Panc1 (cell line): ENCODE results near the gene VSIR. TPM values are rescaled to one million over a fixed set of nuclear protein-coding genes. Genes with fewer than 3 reads are reported as not detected.

Experiments
- ATAC-seq: fragments of 200-7000 bp; cut with Tn5 transposase; 2 replicates; pipeline ENCODE4 v1.9.1; 2020; ENCODE audit warnings: mild to moderate bottlenecking, moderate library complexity
- BruUV-seq: library from RNA; stranded (reverse); fragments of 400-500 nt; replicated peaks from 2 replicates; lab custom pipeline; 2021; lab: Mats Ljungman, UMichigan
- CTCF ChIA-PET: fragments of 300-600 bp; sonication (Branson Sonifier 250); formaldehyde crosslinking; loops from one replicate; lab custom pipeline; 2022; ENCODE audit warnings: antibody characterized with exemption; lab: Charles Lee
- POLR2A ChIA-PET: fragments of 300-600 bp; sonication (Branson Sonifier 250); formaldehyde crosslinking; loops from one replicate; lab custom pipeline; 2022; ENCODE audit warnings: antibody characterized with exemption; lab: Charles Lee
- DNase-seq: peaks from one replicate; pipeline ENCODE4 v3.0.0-alpha.2; 2010; ENCODE audit warnings: low read depth, low spot score
- H3K27ac ChIP-seq: 2 replicates; pipeline ENCODE4 v1.5.1; 2011; ENCODE audit warnings: mild to moderate bottlenecking, low read length, inconsistent platforms
- H3K27me3 ChIP-seq: fragments of 200-500 bp; sonication (Bioruptor generic); 2 replicates; pipeline ENCODE4 v1.6.0; 2014; ENCODE audit warnings: low read length, inconsistent platforms; ENCODE audit not compliant: control insufficient read depth, insufficient read depth
- H3K36me3 ChIP-seq: fragments of 200-500 bp; sonication (Bioruptor generic); 2 replicates; pipeline ENCODE4 v1.5.1; 2014; ENCODE audit warnings: inconsistent platforms, mild to moderate bottlenecking, low read length, moderate library complexity; ENCODE audit not compliant: control insufficient read depth, insufficient read depth
- H3K4me1 ChIP-seq: 2 replicates; pipeline ENCODE4 v1.5.1; 2011; ENCODE audit warnings: inconsistent platforms, mild to moderate bottlenecking, low read length, moderate library complexity; ENCODE audit not compliant: control insufficient read depth, insufficient read depth
- H3K4me3 ChIP-seq, 2 experiments: 2 replicates each; pipeline ENCODE4 v1.5.1; 2011 to 2012; ENCODE audit warnings: low read depth in 2 of 2, low read length in 2 of 2, mild to moderate bottlenecking in 2 of 2, inconsistent platforms in 1 of 2, moderate library complexity in 1 of 2
- H3K9me3 ChIP-seq: fragments of 200-500 bp; sonication (Bioruptor generic); 2 replicates; pipeline ENCODE4 v1.5.1; 2014; ENCODE audit warnings: low read depth, mild to moderate bottlenecking, inconsistent platforms, low read length, moderate library complexity; ENCODE audit not compliant: control insufficient read depth, insufficient read depth
- CTCF ChIP-seq: fragments of 450-650 bp; IDR thresholded peaks from 2 replicates; pipeline ENCODE4 v1.5.1; 2017; ENCODE audit warnings: mild to moderate bottlenecking
- POLR2AphosphoS5 ChIP-seq: IDR thresholded peaks from 2 replicates; pipeline ENCODE4 v1.6.1; 2012; ENCODE audit warnings: mild to moderate bottlenecking, low read depth, low read length, moderate library complexity
- SIN3A ChIP-seq: IDR thresholded peaks from 2 replicates; pipeline ENCODE4 v1.6.1; 2012; ENCODE audit warnings: low read depth, mild to moderate bottlenecking, low read length, moderate library complexity, borderline replicate concordance; ENCODE audit not compliant: insufficient read depth
- TCF7L2 ChIP-seq: IDR thresholded peaks from 2 replicates; pipeline ENCODE4 v1.6.1; 2011; ENCODE audit warnings: mild to moderate bottlenecking, low read depth, low read length, inconsistent platforms
- in situ Hi-C: cut with HindIII; loops from 2 replicates; pipeline ENCODE4 v1.10.0; 2016; ENCODE audit warnings: low sequenced_read_pairs, low pct_unique_long_range_greater_than_20kb
- intact Hi-C: fragments of 100-400 bp; cut with micrococcal nuclease; formaldehyde crosslinking; loops from one replicate; pipeline ENCODE4 v1.10.0; 2022; ENCODE audit not compliant: unreplicated experiment
- total RNA-seq: library from RNA; stranded (reverse); gene quantifications from one replicate; pipeline ENCODE4 v1.2.1, GENCODE V29; 2021; ENCODE audit not compliant: unreplicated experiment
- TF ChIP-seq, protein P1 (sequence below), 2 experiments: IDR thresholded peaks; 2 replicates each; pipeline ENCODE4 v1.6.1; 2011 to 2012; ENCODE audit warnings: low read depth in 2 of 2, control low read depth in 1 of 2, low read length in 1 of 2, mild to moderate bottlenecking in 1 of 2, moderate library complexity in 1 of 2; ENCODE audit not compliant: insufficient read depth in 1 of 2

VSIR gene
- total RNA-seq, 1 experiment from 2014 or later = 34.9 TPM

- intact Hi-C loops (no loop called here), in situ Hi-C loops (no loop called here)
- Histone ChIP-seq H3K36me3 (no peaks in the 10 kb centered on the region), H3K27ac (peak overlapping the region; percentile 55; the same call in 1 of the 2 replicates), H3K4me3 (no peak overlapping the region), H3K4me1 (peaks cover 73% of the 10 kb centered on the region), H3K9me3 (no peaks in the 10 kb centered on the region), H3K27me3 (no peaks in the 10 kb centered on the region)
- ATAC-seq = no peak
- CTCF ChIA-PET = no interaction called here
- BruUV-seq = no TSS peak
- POLR2A ChIA-PET = no interaction called here
- TF ChIP-seq TCF7L2 = no peak
- no peak for TF ChIP-seq SIN3A
- DNase-seq = no peak
These were observed 2.1 kb downstream of the VSIR start for GRCh38 chr10:71771204-71771603.

DNA sequence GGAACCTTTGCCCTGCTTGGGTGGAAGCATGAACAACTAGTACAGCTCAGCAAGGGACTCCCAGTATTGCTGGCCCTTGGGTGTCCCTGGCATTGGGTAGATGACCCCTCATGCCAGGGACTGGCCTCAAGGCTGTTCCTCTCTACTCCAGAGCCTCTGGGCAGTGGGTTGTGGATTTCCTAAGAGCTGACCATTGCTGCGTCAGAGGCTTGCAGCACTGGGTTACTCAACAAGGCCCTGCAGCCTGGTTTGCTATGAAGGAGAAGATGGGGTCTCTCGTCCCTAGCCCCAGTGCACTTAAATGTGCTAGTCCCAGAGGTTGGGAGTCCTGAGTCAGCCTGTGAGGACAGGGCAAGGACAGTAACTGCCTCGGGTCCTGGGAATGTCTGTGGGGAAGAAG, 2.5 kb downstream of the VSIR start:
- ChIA-PET POLR2A (no interaction called here), CTCF (no interaction called here)
- H3K36me3 ChIP-seq = no peaks in the 10 kb centered on the region
- no peak for DNase-seq
- H3K27me3 ChIP-seq = no peaks in the 10 kb centered on the region
- peaks cover 77% of the 10 kb centered on the region for H3K4me1 ChIP-seq
- TF ChIP-seq POLR2AphosphoS5 (no peak), CTCF (no peak), TCF7L2 (no peak), SIN3A (no peak)
- TF ChIP-seq, protein P1, sequence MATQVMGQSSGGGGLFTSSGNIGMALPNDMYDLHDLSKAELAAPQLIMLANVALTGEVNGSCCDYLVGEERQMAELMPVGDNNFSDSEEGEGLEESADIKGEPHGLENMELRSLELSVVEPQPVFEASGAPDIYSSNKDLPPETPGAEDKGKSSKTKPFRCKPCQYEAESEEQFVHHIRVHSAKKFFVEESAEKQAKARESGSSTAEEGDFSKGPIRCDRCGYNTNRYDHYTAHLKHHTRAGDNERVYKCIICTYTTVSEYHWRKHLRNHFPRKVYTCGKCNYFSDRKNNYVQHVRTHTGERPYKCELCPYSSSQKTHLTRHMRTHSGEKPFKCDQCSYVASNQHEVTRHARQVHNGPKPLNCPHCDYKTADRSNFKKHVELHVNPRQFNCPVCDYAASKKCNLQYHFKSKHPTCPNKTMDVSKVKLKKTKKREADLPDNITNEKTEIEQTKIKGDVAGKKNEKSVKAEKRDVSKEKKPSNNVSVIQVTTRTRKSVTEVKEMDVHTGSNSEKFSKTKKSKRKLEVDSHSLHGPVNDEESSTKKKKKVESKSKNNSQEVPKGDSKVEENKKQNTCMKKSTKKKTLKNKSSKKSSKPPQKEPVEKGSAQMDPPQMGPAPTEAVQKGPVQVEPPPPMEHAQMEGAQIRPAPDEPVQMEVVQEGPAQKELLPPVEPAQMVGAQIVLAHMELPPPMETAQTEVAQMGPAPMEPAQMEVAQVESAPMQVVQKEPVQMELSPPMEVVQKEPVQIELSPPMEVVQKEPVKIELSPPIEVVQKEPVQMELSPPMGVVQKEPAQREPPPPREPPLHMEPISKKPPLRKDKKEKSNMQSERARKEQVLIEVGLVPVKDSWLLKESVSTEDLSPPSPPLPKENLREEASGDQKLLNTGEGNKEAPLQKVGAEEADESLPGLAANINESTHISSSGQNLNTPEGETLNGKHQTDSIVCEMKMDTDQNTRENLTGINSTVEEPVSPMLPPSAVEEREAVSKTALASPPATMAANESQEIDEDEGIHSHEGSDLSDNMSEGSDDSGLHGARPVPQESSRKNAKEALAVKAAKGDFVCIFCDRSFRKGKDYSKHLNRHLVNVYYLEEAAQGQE (IDR thresholded peaks at IDR 0.05; ENCODE audit: insufficient read depth in 1 of 2, low read depth in 2 of 2, low read length in 1 of 2) = no peak
- no TSS peak for BruUV-seq
- in situ Hi-C loops (no loop called here), intact Hi-C loops (no loop called here)
- ATAC-seq = no peak
- peak overlapping the region; percentile 55; the same call in 1 of the 2 replicates for H3K27ac ChIP-seq
- no peaks in the 10 kb centered on the region for H3K9me3 ChIP-seq
- H3K4me3 ChIP-seq = no peak overlapping the region

- Histone ChIP-seq H3K9me3 (no peaks in the 10 kb centered on the region), H3K27ac (peak overlapping the region; percentile 92), H3K27me3 (no peaks in the 10 kb centered on the region), H3K4me3 (no peak overlapping the region), H3K4me1 (peaks cover 82% of the 10 kb centered on the region), H3K36me3 (no peaks in the 10 kb centered on the region)
- DNase-seq (no peak), ATAC-seq (no peak)
- TF ChIP-seq TCF7L2 (no peak), SIN3A (no peak), CTCF (no peak), POLR2AphosphoS5 (no peak)
- TF ChIP-seq, protein P1 (IDR thresholded peaks at IDR 0.05; ENCODE audit: insufficient read depth in 1 of 2, low read depth in 2 of 2, low read length in 1 of 2) = no peak
- CTCF ChIA-PET = no interaction called here
- in situ Hi-C loops (no loop called here), intact Hi-C loops (no loop called here)
- BruUV-seq = no TSS peak
- POLR2A ChIA-PET = interaction anchor here (0.5 kb wide), 1 partner anchor 925 kb away, joined by 3 read pairs; no protein-coding TSS in a partner anchor
These were observed 3.1 kb downstream of the VSIR start for GRCh38 chr10:71770255-71770654.
